GM11168 (cell line): ENCODE measurements around the gene IL17REL.

Experiments
- in situ Hi-C: fragments of 300-500 bp; cut with MboI; formaldehyde crosslinking; loops from one replicate; pipeline ENCODE4 v1.12.0; 2022; ENCODE audit warnings: low sequenced_read_pairs; ENCODE audit not compliant: unreplicated experiment

Gene IL17REL

DNA sequence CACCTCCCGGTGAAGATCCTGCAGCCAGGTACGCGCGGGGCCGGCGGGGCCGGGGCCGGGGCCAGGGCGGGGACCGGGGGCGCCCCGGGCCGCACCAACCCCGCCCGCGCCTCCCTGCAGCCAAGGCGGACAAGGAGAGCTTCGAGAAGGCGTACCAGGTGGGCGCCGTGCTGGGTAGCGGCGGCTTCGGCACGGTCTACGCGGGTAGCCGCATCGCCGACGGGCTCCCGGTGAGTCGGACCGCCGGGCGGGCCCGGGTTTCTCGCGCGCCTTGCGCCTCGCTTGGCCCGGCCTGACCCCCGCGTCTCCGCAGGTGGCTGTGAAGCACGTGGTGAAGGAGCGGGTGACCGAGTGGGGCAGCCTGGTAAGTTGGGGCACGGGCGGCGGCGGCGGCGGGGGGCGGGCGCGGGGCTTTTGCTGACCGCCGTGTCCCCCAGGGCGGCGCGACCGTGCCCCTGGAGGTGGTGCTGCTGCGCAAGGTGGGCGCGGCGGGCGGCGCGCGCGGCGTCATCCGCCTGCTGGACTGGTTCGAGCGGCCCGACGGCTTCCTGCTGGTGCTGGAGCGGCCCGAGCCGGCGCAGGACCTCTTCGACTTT is 51.5 kb downstream of the IL17REL start:
- in situ Hi-C loops, result no loop called here

DNA sequence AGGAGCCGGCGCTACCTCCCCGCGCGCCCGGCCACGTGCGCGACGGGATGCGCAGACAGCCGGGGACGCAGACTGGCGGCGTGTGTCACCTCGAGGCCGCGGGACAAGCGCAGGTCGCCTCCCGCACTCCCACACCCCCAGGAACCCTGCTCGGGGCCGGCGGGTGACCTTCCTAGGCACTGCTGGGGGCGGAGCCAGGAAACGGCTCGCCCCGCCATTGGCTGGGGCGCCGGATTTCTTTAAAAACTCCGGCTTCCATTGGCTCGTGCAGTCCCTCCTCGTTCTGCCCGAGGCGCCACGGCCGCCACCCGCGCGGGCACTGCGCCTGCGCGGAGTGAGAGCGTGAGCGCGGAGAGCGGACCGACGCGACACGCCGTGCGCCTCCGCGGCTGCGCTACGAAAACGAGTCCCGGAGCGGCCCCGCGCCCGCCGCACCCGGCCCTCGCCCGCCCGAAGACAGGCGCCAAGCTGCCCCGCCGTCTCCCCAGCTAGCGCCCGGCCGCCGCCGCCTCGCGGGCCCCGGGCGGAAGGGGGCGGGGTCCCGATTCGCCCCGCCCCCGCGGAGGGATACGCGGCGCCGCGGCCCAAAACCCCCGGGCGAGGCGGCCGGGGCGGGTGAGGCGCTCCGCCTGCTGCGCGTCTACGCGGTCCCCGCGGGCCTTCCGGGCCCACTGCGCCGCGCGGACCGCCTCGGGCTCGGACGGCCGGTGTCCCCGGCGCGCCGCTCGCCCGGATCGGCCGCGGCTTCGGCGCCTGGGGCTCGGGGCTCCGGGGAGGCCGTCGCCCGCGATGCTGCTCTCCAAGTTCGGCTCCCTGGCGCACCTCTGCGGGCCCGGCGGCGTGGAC is 52.2 kb downstream of the IL17REL start, which contains the start of gene PIM3:
Gene PIM3 (plus strand): TSS at position 614 of the 846 bp plus-strand sequence. CDS start 176 bp downstream, at position 790.
- in situ Hi-C loops, result no loop called here

GRCh38 chr22:49959782-49960158 is 52.8 kb downstream of the IL17REL start:
- in situ Hi-C loops, result no loop called here

GRCh38 chr22:49958931-49959781 is 53.4 kb downstream of the IL17REL start:
- in situ Hi-C loops, result no loop called here

DNA sequence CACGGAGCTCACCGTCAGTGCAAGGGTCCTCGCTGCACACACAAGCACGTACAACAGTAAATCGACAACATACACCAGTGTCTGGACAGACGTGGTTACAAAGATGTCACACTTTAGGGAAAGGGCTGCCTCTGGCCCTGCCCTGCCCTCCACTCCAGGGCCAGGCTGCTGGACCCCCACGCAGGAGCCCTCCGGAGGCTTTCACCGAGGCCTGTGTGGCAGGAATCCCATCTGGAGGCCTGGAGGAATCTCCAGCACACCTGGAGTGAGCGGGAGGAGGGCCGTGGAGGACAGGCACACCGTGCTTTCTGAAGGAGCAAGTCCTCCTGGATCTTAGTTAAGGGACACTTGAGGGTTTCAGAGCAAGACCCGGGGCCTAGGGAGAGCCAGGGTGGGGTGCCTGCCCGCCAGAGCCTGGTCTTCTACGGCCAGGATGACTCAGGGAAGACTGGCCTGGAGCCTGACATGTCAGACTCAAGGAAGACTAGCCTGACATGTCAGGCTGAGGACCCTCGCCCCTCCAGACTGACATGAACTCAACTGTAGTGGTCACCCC is 54.1 kb downstream of the IL17REL start:
- in situ Hi-C loops, result no loop called here

DNA sequence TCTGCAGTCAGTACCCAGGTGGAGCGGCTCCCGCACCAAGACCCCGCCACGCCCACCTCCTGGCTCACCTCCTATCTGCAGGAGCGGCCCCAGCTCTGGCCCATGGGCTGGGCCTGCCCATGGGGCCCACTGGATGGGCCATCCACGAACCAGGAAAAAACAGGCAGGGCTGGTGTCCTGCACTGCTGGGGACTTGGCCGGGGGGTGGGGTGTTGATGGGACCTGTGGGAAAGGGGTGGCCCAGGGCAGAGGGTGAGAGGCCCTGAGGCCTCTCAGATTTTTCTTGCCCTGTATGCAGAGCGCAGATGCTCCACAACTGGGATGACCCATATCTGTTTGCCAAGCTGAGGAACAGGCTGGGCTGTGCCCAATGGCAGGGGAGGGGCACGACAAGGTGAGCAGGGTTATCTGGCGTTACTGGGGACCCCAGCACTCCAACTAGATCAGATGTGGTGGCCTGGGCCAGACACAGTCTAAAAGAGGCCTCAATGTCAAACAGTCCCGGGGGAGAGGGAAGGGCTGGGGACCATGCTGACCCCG is 54.7 kb downstream of the IL17REL start:
- in situ Hi-C loops, result no loop called here

- in situ Hi-C loops, result no loop called here
Measured at GRCh38 chr22:49956914-49957825, 55.4 kb downstream of the IL17REL start.

GRCh38 chr22:49956418-49956770 is 56.2 kb downstream of the IL17REL start:
- in situ Hi-C loops, result no loop called here

- in situ Hi-C loops, result no loop called here
Measured at GRCh38 chr22:49955581-49956417, 56.8 kb downstream of the IL17REL start.

- in situ Hi-C loops, result no loop called here
Measured at GRCh38 chr22:49954991-49955580, 57.5 kb downstream of the IL17REL start.

DNA sequence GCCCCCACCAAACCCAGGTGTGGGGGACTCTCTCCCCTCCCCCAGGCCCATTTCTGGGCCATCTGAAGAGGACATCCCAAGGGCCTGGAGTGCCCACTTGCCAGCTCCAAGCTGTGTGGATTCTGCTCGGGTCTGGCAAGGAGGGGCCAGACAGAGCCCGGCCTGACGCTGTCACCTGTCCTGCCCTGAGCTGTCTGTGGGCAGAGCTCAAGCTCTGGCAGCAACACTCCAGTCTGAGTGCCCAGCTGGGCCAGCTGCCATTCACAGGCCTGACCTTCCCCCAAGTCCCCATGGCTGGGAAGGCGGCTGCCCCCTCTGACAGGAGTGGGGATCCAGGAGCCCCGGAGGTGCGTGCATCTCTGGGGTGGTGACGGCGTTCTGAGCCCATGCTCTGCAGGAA is 58.2 kb downstream of the IL17REL start:
- in situ Hi-C loops, result no loop called here

DNA sequence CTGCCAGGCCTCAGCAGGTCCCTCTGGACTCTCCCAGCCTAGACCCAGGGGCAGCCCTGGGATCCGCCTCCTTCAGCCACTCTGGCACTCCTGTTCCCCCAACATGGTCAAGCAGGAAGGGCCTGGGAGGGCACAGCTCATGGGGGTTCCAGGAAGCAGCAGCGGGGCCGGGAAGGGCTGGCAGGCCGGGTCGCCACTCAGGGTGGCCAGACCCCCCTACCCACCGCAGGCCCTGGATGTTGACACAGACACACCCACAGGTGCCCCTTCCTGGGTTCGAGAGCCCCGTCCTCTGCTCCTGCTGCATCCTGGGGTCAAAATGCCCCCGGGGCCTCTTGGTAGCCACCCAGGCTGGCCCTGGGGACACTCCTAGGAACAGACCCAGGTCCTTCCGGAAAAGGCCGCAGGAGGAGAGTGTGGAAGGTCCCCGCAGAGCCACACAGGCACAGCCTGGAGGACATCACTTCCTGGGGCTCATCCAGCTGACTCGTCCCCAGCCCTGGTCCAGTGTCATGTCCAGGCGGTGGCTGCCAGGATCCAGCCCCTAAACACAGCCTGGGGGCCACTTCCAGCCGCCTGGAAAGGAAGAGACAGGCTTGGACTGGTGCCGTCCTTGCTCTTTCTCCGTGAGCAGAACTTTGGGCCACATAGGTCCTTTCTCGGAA is 58.8 kb downstream of the IL17REL start:
- in situ Hi-C loops, result no loop called here

DNA sequence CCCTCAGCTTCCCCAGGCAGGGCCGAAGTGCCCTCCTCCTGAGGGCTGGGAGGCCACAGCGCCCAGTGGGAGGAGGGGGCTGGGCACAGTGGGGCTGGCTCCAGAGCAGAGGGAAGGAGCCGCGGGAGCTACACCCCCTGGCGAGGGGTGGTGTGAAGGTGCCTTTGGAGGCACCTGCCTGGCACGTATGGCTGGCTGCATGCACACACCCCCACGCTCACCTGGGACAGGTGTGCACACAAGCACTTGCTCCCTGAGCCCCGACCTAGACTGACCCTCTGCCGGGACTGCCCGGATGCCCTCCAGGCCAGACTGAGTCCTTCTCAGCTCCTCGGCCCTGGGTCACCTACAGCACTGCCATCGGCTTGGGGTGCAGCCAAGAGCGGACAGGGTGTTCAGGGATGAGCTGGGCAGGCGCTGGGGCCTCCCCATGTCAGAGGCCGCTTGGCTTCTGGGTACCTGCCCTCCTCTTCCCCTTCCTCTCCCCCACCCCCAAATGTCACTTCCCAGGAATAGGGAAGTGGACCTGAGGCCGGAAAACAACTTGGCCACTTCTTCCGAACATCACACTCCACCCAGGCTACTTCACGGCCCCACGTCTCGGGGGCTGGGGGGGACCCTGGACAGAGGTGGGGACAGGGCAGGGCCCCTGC is 59.4 kb downstream of the IL17REL start:
- in situ Hi-C loops, result no loop called here

DNA sequence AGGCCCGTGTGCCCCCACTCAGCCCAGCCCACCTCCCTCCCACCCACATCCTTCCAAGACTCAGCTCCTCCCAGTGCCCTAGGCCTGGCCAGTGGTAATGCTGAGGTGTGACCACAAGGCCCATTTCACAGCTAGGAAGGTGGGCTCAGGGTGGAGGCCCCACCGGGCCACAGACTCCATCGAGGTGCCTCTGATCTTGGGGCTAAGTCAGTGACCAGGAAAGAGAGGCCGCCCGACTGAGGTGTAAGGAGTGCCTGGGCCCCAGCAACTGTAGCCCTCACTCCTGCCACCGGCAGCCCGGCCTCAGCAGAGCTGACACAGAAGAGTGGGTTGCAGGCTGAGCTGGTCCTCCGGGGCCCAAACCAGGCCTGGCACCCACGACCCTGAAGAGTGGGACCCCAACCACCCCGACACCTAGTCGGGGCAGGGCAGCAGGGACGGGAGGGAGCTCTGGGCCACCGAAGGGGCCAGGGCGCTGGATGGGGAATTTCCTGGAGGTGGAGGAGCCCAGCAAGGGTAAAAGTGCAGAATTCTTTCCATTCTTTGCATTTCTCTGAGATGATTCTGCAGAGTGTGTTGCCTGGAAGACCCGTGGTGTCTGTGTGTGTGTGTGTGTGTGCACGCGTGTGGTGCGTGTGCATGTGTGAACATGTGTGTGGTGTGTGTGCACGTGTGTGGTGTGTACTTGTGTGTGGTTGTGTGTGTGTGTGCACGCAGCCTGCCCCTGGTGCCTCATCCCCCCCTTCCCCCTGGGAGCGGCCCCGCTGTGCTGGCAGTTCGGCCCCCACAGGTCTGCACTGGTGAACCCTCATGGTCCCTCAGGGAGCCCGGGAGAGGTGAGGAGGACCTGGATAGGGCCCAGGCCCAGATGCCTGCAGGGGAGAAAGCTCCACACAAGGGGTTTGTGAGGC is 60.3 kb downstream of the IL17REL start:
- in situ Hi-C loops, result no loop called here

- in situ Hi-C loops, result no loop called here
Measured at GRCh38 chr22:49951678-49951985, 60.9 kb downstream of the IL17REL start.

- in situ Hi-C loops, result no loop called here
Measured at GRCh38 chr22:49951000-49951677, 61.4 kb downstream of the IL17REL start.
